ENCODE results near the gene CACYBP. TPM values are rescaled to one million over a fixed set of nuclear protein-coding genes. Genes with fewer than 3 reads are reported as not detected.

CACYBP gene
- total RNA-seq, 1 experiment from 2014 or later, result 194 TPM

- ATAC-seq, result no peak
- no TSS peak for BruUV-seq (replicated peaks)
- POLR2A ChIA-PET, result no interaction called here
Observed at GRCh38 chr1:175009532-175009931, 9.8 kb downstream of the CACYBP start.

More at GRCh38 chr1:175009532-175009931, 9.8 kb downstream of the CACYBP start:
- RAD21 ChIA-PET (ENCODE audit: low non-redundant PET in 1 of 2, low total read pairs in 2 of 2, uncharacterized antibody in 2 of 2, unreplicated experiment in 2 of 2), result no interaction called here
- H3K4me3 ChIP-seq (replicated peaks in 1 of 2; ENCODE audit: low read depth in 1 of 2, low read length in 2 of 2), result no peak overlapping the region
- TF ChIP-seq REST (IDR thresholded peaks at IDR 0.05; ENCODE audit: low read depth) (no peak), CBX3 (IDR thresholded peaks at IDR 0.05; ENCODE audit: low read depth) (no peak), SIN3A (IDR thresholded peaks at IDR 0.05; ENCODE audit: low read depth) (no peak), POLR2A (IDR thresholded peaks at IDR 0.05; ENCODE audit: borderline replicate concordance, extremely low read depth, insufficient read depth, insufficient read length) (no peak), CEBPB (IDR thresholded peaks at IDR 0.05; ENCODE audit: low read depth) (no peak), ZNF274 (IDR thresholded peaks at IDR 0.05; ENCODE audit: low read depth, low read length) (no peak), SRF (IDR thresholded peaks at IDR 0.05; ENCODE audit: low read depth) (no peak), RAD21 (IDR thresholded peaks at IDR 0.05; ENCODE audit: low read depth) (no peak), YY1 (IDR thresholded peaks at IDR 0.05; ENCODE audit: extremely low read depth, insufficient replicate concordance, low read depth, low read length) (no peak), MAX (IDR thresholded peaks at IDR 0.05) (no peak), JUND (IDR thresholded peaks at IDR 0.05) (no peak), TCF7L2 (IDR thresholded peaks at IDR 0.05; ENCODE audit: borderline replicate concordance, extremely low read depth, insufficient read depth, insufficient read length) (no peak), ZBTB33 (IDR thresholded peaks at IDR 0.05; ENCODE audit: extremely low read depth, insufficient replicate concordance, low read length) (no peak), POLR2AphosphoS5 (IDR thresholded peaks at IDR 0.05; ENCODE audit: low read depth, low read length) (no peak), ELF1 (IDR thresholded peaks at IDR 0.05; ENCODE audit: borderline replicate concordance, low read depth) (no peak)
- no peaks in the 10 kb centered on the region for H3K9me3 ChIP-seq (ENCODE audit: control insufficient read depth in 1 of 2, insufficient read depth in 1 of 2, low read depth in 1 of 2, low read length in 2 of 2)
- CTCF ChIA-PET, result no interaction called here
- no peak for DNase-seq (ENCODE audit: low read depth, low spot score)
- H3K4me2 ChIP-seq (ENCODE audit: low read length), result no peak overlapping the region
- peaks cover 64% of the 10 kb centered on the region in 2 experiments for H3K36me3 ChIP-seq (ENCODE audit: control insufficient read depth in 1 of 2, insufficient read depth in 2 of 2, low read length in 2 of 2)
- H3K9me2 ChIP-seq (ENCODE audit: insufficient read depth), result no peaks in the 10 kb centered on the region
- intact Hi-C loops (cut with micrococcal nuclease), result no loop called here
- H3K4me1 ChIP-seq (ENCODE audit: control insufficient read depth in 1 of 2, insufficient read depth in 2 of 2, low read length in 2 of 2), result no peaks in the 10 kb centered on the region
- peaks cover 73% of the 10 kb centered on the region for H3K79me2 ChIP-seq (ENCODE audit: insufficient read depth, low read length)
- no peak overlapping the region for H3K9ac ChIP-seq (ENCODE audit: low read length)
- H4K20me1 ChIP-seq (ENCODE audit: insufficient read depth), result peaks cover 13% of the 10 kb centered on the region; the same call in 1 of the 2 replicates
- H3K27ac ChIP-seq (ENCODE audit: low read depth, low read length), result no peak overlapping the region
- no peaks in the 10 kb centered on the region for H3K27me3 ChIP-seq (ENCODE audit: insufficient read depth, low read length)
- no peak overlapping the region for H2AFZ ChIP-seq (ENCODE audit: low read depth, low read length, poor library complexity, severe bottlenecking)
